SK-N-SH treated with all-trans-retinoic acid at 6 μM for 48 hours (cell line): Measurements from ENCODE around the gene SLC8A3.
A peak's percentile ranks its signal among the peaks of the same experiment; 100 is the strongest.

ENCODE experiments used
- ATAC-seq: fragments of 200-7000 bp; cut with Tn5 transposase; 3 replicates; pipeline ENCODE4 v1.9.1; 2020; ENCODE audit warnings: mild to moderate bottlenecking, moderate library complexity
- CSRNP3 ChIP-seq: fragments of 250-450 bp; sonication (Bioruptor Pico); IDR thresholded peaks from 2 replicates; pipeline ENCODE4 v1.5.1; 2021; ENCODE audit warnings: mild to moderate bottlenecking, moderate library complexity
- ESRRG ChIP-seq: fragments of 250-450 bp; sonication (Bioruptor Pico); IDR thresholded peaks from 2 replicates; pipeline ENCODE4 v1.6.1; 2021; ENCODE audit warnings: mild to moderate bottlenecking
- GLIS3 ChIP-seq: fragments of 250-450 bp; sonication (Bioruptor Pico); IDR thresholded peaks from 2 replicates; pipeline ENCODE4 v1.5.0; 2020; ENCODE audit warnings: mild to moderate bottlenecking, moderate library complexity
- OSR1 ChIP-seq: fragments of 250-450 bp; sonication (Bioruptor Pico); IDR thresholded peaks from 2 replicates; pipeline ENCODE4 v1.8.0; 2022; ENCODE audit warnings: moderate library complexity, mild to moderate bottlenecking, inconsistent platforms
- PATZ1 ChIP-seq: fragments of 250-450 bp; sonication (Bioruptor Pico); IDR thresholded peaks from 2 replicates; pipeline ENCODE4 v1.8.0; 2020; ENCODE audit warnings: mild to moderate bottlenecking, moderate library complexity, borderline replicate concordance
- POU6F1 ChIP-seq: fragments of 250-450 bp; sonication (Bioruptor Pico); IDR thresholded peaks from 2 replicates; pipeline ENCODE4 v1.8.0; 2021; ENCODE audit warnings: low read depth, mild to moderate bottlenecking, moderate library complexity, borderline replicate concordance
- PPARA ChIP-seq: fragments of 250-450 bp; sonication (Bioruptor Pico); IDR thresholded peaks from 2 replicates; pipeline ENCODE4 v1.5.0; 2020; ENCODE audit warnings: mild to moderate bottlenecking, borderline replicate concordance
- RARB ChIP-seq: fragments of 250-450 bp; sonication (Bioruptor Pico); IDR thresholded peaks from 2 replicates; pipeline ENCODE4 v1.8.0; 2021; ENCODE audit warnings: mild to moderate bottlenecking, moderate library complexity
- SNAI2 ChIP-seq: fragments of 250-450 bp; sonication (Bioruptor Pico); IDR thresholded peaks from 2 replicates; pipeline ENCODE4 v1.5.0; 2020; ENCODE audit warnings: mild to moderate bottlenecking, moderate library complexity
- TCF4 ChIP-seq: fragments of 250-450 bp; sonication (Bioruptor Pico); IDR thresholded peaks from 2 replicates; pipeline ENCODE4 v1.8.0; 2021; ENCODE audit warnings: mild to moderate bottlenecking, moderate library complexity, borderline replicate concordance
- TOX ChIP-seq: fragments of 250-450 bp; sonication (Bioruptor Pico); IDR thresholded peaks from 2 replicates; pipeline ENCODE4 v1.8.0; 2021; ENCODE audit warnings: mild to moderate bottlenecking, moderate library complexity, borderline replicate concordance
- TSHZ2 ChIP-seq: fragments of 250-450 bp; sonication (Bioruptor Pico); IDR thresholded peaks from 2 replicates; pipeline ENCODE4 v1.5.0; 2020; ENCODE audit warnings: mild to moderate bottlenecking, moderate library complexity
- ZC3H10 ChIP-seq: fragments of 250-450 bp; sonication (Bioruptor Pico); IDR thresholded peaks from 2 replicates; pipeline ENCODE4 v1.5.1; 2021; ENCODE audit warnings: mild to moderate bottlenecking, moderate library complexity
- ZFP3 ChIP-seq: fragments of 250-450 bp; sonication (Bioruptor Pico); IDR thresholded peaks from 2 replicates; pipeline ENCODE4 v1.5.0; 2020; ENCODE audit warnings: mild to moderate bottlenecking, moderate library complexity
- ZFP30 ChIP-seq: fragments of 450-650 bp; formaldehyde crosslinking; IDR thresholded peaks from 2 replicates; pipeline ENCODE4 v1.5.0; 2022; ENCODE audit warnings: mild to moderate bottlenecking, moderate library complexity
- ZNF565 ChIP-seq: fragments of 450-650 bp; formaldehyde crosslinking; conservative IDR thresholded peaks from 2 replicates; pipeline ENCODE4 v1.5.0; 2020; ENCODE audit warnings: low read depth, mild to moderate bottlenecking, moderate library complexity
- ZNF70 ChIP-seq: fragments of 450-650 bp; formaldehyde crosslinking; IDR thresholded peaks from 2 replicates; pipeline ENCODE4 v1.5.0; 2020; ENCODE audit warnings: mild to moderate bottlenecking, moderate library complexity
- TF ChIP-seq, protein P1 (sequence below): fragments of 250-450 bp; sonication (Bioruptor Pico); IDR thresholded peaks from 2 replicates; pipeline ENCODE4 v1.5.1; 2020; ENCODE audit warnings: low read depth, mild to moderate bottlenecking, moderate library complexity

The SLC8A3 gene

DNA sequence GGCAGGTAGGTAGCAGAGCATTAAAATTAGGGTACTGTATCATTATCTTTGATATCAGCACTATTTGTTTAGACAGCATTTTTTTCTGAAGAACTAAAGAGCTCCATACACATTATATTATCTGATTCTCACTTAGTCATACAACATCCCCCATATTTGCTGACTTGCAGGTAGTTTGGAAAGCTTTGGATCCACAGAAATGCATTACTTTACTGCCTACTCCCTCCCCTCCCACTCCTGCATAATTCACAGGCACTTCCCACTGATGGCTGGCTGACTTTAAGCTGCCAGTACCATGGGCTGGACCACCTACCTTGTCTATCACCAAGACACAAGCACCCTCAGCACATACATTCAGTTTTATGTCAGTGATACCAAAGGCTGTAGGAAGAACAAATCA, 110.4 kb downstream of the SLC8A3 start:
- no peak for ATAC-seq
- TF ChIP-seq POU6F1 (CRISPR knock-in tag) = no peak
- no peak for TF ChIP-seq TOX (CRISPR knock-in tag)
- no peak for TF ChIP-seq ZNF565 (CRISPR knock-in tag)
- no peak for TF ChIP-seq ZFP3 (CRISPR knock-in tag)

- ATAC-seq = no peak
- TF ChIP-seq ZFP30 (CRISPR knock-in tag) = no peak
- TF ChIP-seq TCF4 = no peak
- no peak for TF ChIP-seq PPARA (CRISPR knock-in tag)
- TF ChIP-seq, protein P1, sequence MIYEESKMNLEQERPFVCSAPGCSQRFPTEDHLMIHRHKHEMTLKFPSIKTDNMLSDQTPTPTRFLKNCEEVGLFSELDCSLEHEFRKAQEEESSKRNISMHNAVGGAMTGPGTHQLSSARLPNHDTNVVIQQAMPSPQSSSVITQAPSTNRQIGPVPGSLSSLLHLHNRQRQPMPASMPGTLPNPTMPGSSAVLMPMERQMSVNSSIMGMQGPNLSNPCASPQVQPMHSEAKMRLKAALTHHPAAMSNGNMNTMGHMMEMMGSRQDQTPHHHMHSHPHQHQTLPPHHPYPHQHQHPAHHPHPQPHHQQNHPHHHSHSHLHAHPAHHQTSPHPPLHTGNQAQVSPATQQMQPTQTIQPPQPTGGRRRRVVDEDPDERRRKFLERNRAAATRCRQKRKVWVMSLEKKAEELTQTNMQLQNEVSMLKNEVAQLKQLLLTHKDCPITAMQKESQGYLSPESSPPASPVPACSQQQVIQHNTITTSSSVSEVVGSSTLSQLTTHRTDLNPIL = no peak
- TF ChIP-seq PATZ1 (CRISPR knock-in tag) = no peak
- no peak for TF ChIP-seq ZNF70 (CRISPR knock-in tag)
- no peak for TF ChIP-seq GLIS3 (CRISPR knock-in tag)
- no peak for TF ChIP-seq RARB (CRISPR knock-in tag)
- TF ChIP-seq, all 23 proteins: peak for 0
These were observed 111.0 kb downstream of the SLC8A3 start for GRCh38 chr14:70077720-70078119.

DNA sequence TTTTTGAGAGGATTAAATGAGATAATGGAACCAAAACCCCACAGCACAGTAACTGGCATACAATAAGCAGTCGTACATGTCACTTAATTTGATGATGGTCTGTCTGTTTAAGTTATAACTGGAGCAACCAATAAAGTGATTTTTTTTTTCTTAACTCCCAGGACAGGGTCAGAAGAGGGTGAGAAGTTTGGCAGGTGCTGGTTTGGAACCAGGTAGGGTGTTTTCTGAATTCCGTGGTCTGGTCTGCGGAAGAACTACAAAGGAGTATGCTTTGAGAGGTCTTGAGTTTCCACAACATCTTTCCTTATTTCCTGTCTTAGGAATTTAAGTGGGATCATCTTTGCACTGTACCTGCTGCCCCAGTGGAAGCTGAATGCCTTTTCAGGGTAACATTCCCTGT, 111.7 kb downstream of the SLC8A3 start:
- no peak for ATAC-seq
- TF ChIP-seq ZFP3 (CRISPR knock-in tag) = no peak
- TF ChIP-seq RARB (CRISPR knock-in tag) = no peak
- TF ChIP-seq CSRNP3 (CRISPR knock-in tag) = no peak
- TF ChIP-seq ESRRG (CRISPR knock-in tag) = no peak
- no peak for TF ChIP-seq ZNF70 (CRISPR knock-in tag)
- no peak for TF ChIP-seq PPARA (CRISPR knock-in tag)
- TF ChIP-seq POU6F1 (CRISPR knock-in tag) = no peak
- TF ChIP-seq SNAI2 (CRISPR knock-in tag) = no peak
- TF ChIP-seq OSR1 = no peak
- no peak for TF ChIP-seq ZNF565 (CRISPR knock-in tag)

DNA sequence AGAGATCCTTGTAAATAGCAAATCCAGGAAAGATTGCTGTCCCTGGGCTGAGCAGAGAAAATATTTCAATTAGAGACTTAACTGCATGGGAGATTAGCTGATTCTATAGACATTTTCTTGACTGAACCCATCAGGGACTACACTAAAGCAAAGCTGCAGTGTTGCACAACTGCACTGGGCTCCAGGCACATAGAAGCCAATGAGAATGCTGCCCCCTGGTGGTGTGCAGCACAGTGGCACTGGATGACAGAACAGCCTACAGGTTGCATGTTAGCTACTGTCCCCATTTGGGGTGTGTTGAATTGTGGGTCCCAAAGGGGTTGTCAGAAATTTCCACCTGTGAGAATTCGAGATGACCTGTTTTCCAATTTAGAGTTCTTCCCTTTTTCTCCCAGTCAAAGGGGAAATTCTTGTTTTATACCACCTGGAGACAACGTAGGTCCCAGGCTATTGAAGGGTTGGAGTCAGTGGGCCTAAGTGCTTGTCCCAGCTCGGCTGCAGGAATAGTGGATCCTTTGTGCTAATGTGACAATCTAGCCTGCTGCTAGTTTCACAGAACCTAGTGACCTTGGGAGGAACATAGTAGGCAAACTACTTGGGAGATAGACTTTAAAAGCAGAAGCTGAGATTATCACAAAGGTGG, 114.7 kb downstream of the SLC8A3 start:
- TF ChIP-seq ZC3H10 (CRISPR knock-in tag) (no peak), CSRNP3 (CRISPR knock-in tag) (no peak), ZNF565 (CRISPR knock-in tag) (no peak), ESRRG (CRISPR knock-in tag) (no peak), TSHZ2 (CRISPR knock-in tag) (no peak), ZFP30 (CRISPR knock-in tag) (no peak), SNAI2 (CRISPR knock-in tag) (no peak), PATZ1 (CRISPR knock-in tag) (no peak)
- TF ChIP-seq, protein P1 = no peak
- TF ChIP-seq, all 23 proteins: peak for 0
- peak; percentile 74 for ATAC-seq
